ENCODE results near the gene IQGAP3. TPM values are rescaled to one million over a fixed set of nuclear protein-coding genes. Genes with fewer than 3 reads are reported as not detected.
A peak's percentile ranks its signal among the peaks of the same experiment; 100 is the strongest.

IQGAP3 gene
- total and polyA plus RNA-seq, 7 donors = 0.55 to 11.2 (median 0.76) TPM; not detected in 1

DNA sequence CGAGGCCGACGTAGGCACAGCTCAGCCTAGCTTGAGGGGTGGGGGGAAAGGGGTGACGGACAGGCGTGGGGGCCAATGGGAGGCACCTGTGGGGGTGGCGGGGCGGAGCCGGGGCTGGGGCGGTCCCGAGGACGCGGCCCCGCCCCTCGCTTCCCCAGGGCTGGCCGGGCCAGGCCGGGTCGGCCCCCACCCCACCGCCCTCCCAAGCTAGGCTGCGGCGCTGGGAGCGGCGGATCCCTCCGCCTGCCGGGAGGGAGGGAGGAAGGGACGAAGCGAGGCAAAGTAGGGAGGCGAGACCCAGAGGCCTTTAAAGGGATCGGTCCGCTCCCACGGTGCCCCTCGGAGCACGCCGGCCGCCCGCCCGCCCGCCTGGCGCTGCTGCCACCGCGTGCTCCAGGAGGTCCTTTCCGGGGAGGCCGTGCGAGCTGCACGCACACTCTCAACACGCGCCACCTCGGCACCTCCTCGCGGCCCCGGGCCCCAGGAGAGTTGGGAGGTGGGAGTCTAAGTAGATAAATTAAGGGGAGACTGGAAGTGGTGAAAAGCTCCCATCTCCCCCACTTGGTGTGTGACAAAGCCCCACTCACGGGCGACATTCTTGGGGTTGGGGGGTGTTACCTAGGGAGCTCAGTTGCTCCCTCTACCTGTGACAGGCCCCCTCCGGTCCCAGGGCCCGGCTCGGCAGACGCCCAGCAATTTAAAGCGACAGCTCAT lies 71.4 kb downstream of the IQGAP3 start:
- peak; percentile 98 for DNase-seq
- TF ChIP-seq, protein P1, sequence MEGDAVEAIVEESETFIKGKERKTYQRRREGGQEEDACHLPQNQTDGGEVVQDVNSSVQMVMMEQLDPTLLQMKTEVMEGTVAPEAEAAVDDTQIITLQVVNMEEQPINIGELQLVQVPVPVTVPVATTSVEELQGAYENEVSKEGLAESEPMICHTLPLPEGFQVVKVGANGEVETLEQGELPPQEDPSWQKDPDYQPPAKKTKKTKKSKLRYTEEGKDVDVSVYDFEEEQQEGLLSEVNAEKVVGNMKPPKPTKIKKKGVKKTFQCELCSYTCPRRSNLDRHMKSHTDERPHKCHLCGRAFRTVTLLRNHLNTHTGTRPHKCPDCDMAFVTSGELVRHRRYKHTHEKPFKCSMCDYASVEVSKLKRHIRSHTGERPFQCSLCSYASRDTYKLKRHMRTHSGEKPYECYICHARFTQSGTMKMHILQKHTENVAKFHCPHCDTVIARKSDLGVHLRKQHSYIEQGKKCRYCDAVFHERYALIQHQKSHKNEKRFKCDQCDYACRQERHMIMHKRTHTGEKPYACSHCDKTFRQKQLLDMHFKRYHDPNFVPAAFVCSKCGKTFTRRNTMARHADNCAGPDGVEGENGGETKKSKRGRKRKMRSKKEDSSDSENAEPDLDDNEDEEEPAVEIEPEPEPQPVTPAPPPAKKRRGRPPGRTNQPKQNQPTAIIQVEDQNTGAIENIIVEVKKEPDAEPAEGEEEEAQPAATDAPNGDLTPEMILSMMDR (IDR thresholded peaks at IDR 0.05) = peak in 3 of 4 experiments; percentile 27 to 36 (median 34)
- TF ChIP-seq EP300 (IDR thresholded peaks at IDR 0.05) (peak in 3 of 4 donors; percentile 3 to 75 (median 57)), POLR2A (IDR thresholded peaks at IDR 0.05) (peak; percentile 89 to 91), POLR2AphosphoS5 (IDR thresholded peaks at IDR 0.05) (peak; percentile 98 to 99 (median 99))
- H3K27ac ChIP-seq = peak overlapping the region; percentile 98 to 100 (median 100)
- peaks cover 0 to 74% (median 73%) of the 10 kb centered on the region in 4 donors for H3K4me1 ChIP-seq
- intact Hi-C loops (cut with DNase I) = loop anchor here (1.0 to 2.0 kb wide), 2 partner anchors 24 to 45 kb away; no protein-coding TSS in a partner anchor
- no peaks in the 10 kb centered on the region for H3K36me3 ChIP-seq
- H3K9me3 ChIP-seq = no peaks in the 10 kb centered on the region
- WGBS, 2 donors = 0 to 1% methylated on average over 57 of the region's 57 CpGs
- H3K4me3 ChIP-seq = peak overlapping the region; percentile 89 to 100 (median 95)
- no peaks in the 10 kb centered on the region for H3K27me3 ChIP-seq

DNA sequence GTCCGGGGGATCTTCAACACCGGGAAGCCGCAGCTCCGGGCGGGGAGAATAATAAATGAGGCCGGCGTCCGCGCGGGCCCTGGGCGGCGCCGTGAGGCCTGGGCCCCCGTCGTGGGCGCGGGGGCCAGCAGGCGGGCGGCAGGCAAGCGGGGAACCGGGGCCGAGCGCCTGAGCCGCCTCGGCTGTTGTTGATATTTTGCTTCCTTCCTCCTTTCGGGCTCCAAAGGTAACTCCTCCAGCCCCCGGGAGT lies 71.9 kb downstream of the IQGAP3 start, which contains the start of gene MEF2D:
Gene MEF2D, minus strand, starts transcription at position 233 of the 250 bp plus-strand sequence. CDS start 17,483 bp downstream, outside the sequence.
- Histone ChIP-seq H3K27me3 (no peaks in the 10 kb centered on the region), H3K9me3 (no peaks in the 10 kb centered on the region), H3K36me3 (no peaks in the 10 kb centered on the region), H3K27ac (peak within 1 kb of the TSS; percentile 98 to 100 (median 100)), H3K4me1 (peaks cover 0 to 74% (median 73%) of the 10 kb centered on the region in 4 donors), H3K4me3 (peak within 1 kb of the TSS; percentile 89 to 100 (median 95))
- WGBS, 2 donors = 0% methylated on average over 27 of the region's 27 CpGs
- TF ChIP-seq EP300 (IDR thresholded peaks at IDR 0.05) (no peak), POLR2AphosphoS5 (IDR thresholded peaks at IDR 0.05) (peak in 3 of 4 donors; percentile 95 to 97 (median 95))
- no peak for DNase-seq
- intact Hi-C loops (cut with DNase I) = loop anchor here (1.0 to 2.0 kb wide), 2 partner anchors 24 to 44 kb away; no protein-coding TSS in a partner anchor

DNA sequence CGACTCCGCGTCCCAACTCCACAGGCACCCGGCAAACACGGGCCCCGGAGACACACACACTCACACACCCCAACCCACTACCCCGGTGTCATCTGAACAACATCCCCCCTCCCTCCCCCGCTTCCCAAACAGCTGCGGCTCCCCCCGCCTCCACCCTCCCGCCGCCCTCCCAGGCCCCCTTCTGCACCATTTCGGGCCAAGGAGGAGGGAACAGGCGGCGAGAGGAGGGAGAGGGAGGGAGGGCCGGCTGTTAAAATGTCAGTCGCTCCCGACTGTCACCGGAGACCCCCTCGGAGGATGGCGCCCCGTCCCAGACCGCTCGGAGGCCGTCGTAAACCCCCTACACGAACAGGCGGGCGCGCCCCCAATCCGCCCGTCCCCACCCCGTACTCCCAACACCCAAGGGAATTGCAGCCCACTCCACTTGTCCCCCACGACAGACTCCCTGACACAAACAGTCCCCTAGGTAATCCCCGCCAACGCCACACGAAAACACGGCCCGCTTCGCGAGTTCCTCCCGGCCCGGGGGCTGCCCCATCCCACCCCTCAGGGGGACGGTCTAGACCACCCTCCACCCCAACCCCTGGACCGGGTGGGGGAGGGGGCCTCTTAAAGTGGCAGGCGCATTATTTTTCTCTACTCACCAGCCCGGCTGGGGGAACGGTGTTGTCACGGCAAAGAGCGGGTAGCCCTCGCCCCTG lies 72.4 kb downstream of the IQGAP3 start:
- WGBS, 2 donors = 1% methylated on average over 51 of the region's 51 CpGs
- DNase-seq = peak; percentile 88
- Histone ChIP-seq H3K27ac (peak overlapping the region; percentile 98 to 100 (median 100)), H3K4me1 (peaks cover 0 to 78% (median 76%) of the 10 kb centered on the region in 4 donors), H3K36me3 (peaks cover 0 to 2% (median 0%) of the 10 kb centered on the region in 4 donors), H3K4me3 (peak overlapping the region; percentile 89 to 100 (median 95)), H3K9me3 (no peaks in the 10 kb centered on the region), H3K27me3 (no peaks in the 10 kb centered on the region)
- intact Hi-C loops (cut with DNase I) = loop anchor here (1.0 to 2.0 kb wide), 2 partner anchors 23 to 44 kb away; no protein-coding TSS in a partner anchor
- TF ChIP-seq POLR2A (IDR thresholded peaks at IDR 0.05) (peak in 1 of 2 donors; percentile 10), POLR2AphosphoS5 (IDR thresholded peaks at IDR 0.05) (peak; percentile 20 to 70 (median 30)), EP300 (IDR thresholded peaks at IDR 0.05) (peak in 2 of 4 donors; percentile 5 to 16)
- TF ChIP-seq, protein P1 (IDR thresholded peaks at IDR 0.05) = no peak

DNA sequence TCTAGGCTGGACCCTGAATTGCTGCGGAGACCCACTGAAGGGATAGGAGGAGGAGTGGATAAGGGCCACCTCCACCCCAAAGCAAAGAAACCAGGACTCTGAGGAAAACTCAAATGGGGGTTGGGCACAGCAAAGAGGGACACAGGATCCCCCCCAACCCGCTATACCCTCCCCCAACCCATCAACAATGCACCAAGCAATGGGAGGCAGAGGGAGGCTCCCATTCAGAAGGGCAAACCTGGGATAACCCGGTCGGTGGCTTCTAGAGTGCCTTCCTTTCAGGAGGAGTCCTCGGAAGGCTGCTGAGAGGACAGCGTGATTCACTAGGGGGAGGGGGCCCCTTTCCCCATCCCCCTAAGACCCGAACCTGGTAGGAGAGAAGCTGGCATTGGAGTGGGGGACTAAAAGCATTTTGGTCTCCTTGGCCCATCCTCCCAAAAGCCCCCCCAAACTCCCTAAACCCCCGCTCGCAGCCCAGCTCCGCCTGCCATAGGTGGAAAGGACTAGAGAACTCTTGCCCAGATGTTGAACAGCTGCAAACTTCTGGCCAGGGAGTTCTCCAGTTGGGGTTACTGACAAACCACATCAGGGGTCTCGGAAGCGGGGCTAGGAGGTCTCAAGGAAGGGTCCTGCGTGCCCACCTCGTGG lies 73.0 kb downstream of the IQGAP3 start:
- no peaks in the 10 kb centered on the region for H3K27me3 ChIP-seq
- peaks cover 0 to 78% (median 77%) of the 10 kb centered on the region in 4 donors for H3K4me1 ChIP-seq
- intact Hi-C loops (cut with DNase I) = no loop called here
- H3K36me3 ChIP-seq = peaks cover 0 to 6% (median 0%) of the 10 kb centered on the region in 4 donors
- 1 to 2% methylated on average over 14 of the region's 14 CpGs for WGBS, 2 donors
- H3K9me3 ChIP-seq = no peaks in the 10 kb centered on the region
- H3K4me3 ChIP-seq = peak overlapping the region; percentile 89 to 100 (median 95)
- TF ChIP-seq POLR2AphosphoS5 (IDR thresholded peaks at IDR 0.05) = no peak
- TF ChIP-seq, protein P1 (IDR thresholded peaks at IDR 0.05) = no peak
- no peak for TF ChIP-seq POLR2A (IDR thresholded peaks at IDR 0.05)
- no peak for TF ChIP-seq EP300 (IDR thresholded peaks at IDR 0.05)
- DNase-seq = peak; percentile 67
- H3K27ac ChIP-seq = peak overlapping the region; percentile 98 to 100 (median 100)

Measured in sigmoid colon (tissue), 7 donors.